ENCODE results near the gene BMPR1B. TPM values are rescaled to one million over a fixed set of nuclear protein-coding genes. Genes with fewer than 3 reads are reported as not detected.

BMPR1B gene
- total RNA-seq, 1 experiment from 2014 or later = 0.62 TPM

DNA sequence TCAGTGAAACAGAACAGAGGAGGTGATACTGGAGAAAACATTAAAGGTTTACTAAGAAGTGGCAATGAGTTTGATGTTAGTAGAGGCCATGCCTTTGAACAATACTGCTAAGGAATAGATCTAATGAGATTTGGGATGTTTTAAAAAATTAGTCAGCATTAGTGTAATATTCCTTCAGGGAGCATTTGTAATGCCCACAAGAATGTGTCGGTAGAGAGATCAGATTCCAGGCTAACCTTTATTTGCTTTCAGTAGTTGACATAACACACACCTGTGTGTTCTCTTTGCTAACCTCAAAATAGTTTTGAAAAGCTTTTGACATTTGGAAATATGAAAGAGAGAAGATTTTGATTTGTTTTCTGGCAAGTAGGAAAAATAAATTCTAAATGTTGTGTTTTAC is 328.8 kb downstream of the BMPR1B start:
- H3K4me1 ChIP-seq (ENCODE audit: control insufficient read depth, insufficient read depth, low read length) = no peaks in the 10 kb centered on the region
- DNase-seq (ENCODE audit: low read depth, low spot score) = no peak
- intact Hi-C loops (cut with micrococcal nuclease; ENCODE audit: unreplicated experiment) = no loop called here

GRCh38 chr4:95087657-95088455 is 330.1 kb downstream of the BMPR1B start:
- Histone ChIP-seq H3K4me1 (ENCODE audit: control insufficient read depth, insufficient read depth, low read length) (no peaks in the 10 kb centered on the region), H3K9me3 (ENCODE audit: control insufficient read depth, insufficient read depth, low read depth, low read length) (no peaks in the 10 kb centered on the region), H3K27me3 (ENCODE audit: control insufficient read depth, insufficient read depth, low read length) (no peaks in the 10 kb centered on the region), H3K36me3 (ENCODE audit: control insufficient read depth, insufficient read depth, low read length) (no peaks in the 10 kb centered on the region), H3K27ac (ENCODE audit: low read length) (no peak overlapping the region), H3K4me3 (ENCODE audit: low read depth in 2 of 2, low read length in 2 of 2) (no peak overlapping the region)
- in situ Hi-C loops (cut with HindIII; ENCODE audit: low pct_unique_long_range_greater_than_20kb, low sequenced_read_pairs) = no loop called here
- BruUV-seq (replicated peaks) = no TSS peak
- ATAC-seq (no peak), DNase-seq (ENCODE audit: low read depth, low spot score) (no peak)
- intact Hi-C loops (cut with micrococcal nuclease; ENCODE audit: unreplicated experiment) = no loop called here
- ChIA-PET CTCF (no interaction called here), POLR2A (no interaction called here)
- TF ChIP-seq TCF7L2 (IDR thresholded peaks at IDR 0.05; ENCODE audit: low read depth, low read length) (no peak), SIN3A (IDR thresholded peaks at IDR 0.05; ENCODE audit: borderline replicate concordance, insufficient read depth, low read depth, low read length) (no peak), CTCF (IDR thresholded peaks at IDR 0.05) (no peak), POLR2AphosphoS5 (IDR thresholded peaks at IDR 0.05; ENCODE audit: low read depth, low read length) (no peak)
- TF ChIP-seq, protein P1, sequence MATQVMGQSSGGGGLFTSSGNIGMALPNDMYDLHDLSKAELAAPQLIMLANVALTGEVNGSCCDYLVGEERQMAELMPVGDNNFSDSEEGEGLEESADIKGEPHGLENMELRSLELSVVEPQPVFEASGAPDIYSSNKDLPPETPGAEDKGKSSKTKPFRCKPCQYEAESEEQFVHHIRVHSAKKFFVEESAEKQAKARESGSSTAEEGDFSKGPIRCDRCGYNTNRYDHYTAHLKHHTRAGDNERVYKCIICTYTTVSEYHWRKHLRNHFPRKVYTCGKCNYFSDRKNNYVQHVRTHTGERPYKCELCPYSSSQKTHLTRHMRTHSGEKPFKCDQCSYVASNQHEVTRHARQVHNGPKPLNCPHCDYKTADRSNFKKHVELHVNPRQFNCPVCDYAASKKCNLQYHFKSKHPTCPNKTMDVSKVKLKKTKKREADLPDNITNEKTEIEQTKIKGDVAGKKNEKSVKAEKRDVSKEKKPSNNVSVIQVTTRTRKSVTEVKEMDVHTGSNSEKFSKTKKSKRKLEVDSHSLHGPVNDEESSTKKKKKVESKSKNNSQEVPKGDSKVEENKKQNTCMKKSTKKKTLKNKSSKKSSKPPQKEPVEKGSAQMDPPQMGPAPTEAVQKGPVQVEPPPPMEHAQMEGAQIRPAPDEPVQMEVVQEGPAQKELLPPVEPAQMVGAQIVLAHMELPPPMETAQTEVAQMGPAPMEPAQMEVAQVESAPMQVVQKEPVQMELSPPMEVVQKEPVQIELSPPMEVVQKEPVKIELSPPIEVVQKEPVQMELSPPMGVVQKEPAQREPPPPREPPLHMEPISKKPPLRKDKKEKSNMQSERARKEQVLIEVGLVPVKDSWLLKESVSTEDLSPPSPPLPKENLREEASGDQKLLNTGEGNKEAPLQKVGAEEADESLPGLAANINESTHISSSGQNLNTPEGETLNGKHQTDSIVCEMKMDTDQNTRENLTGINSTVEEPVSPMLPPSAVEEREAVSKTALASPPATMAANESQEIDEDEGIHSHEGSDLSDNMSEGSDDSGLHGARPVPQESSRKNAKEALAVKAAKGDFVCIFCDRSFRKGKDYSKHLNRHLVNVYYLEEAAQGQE (IDR thresholded peaks at IDR 0.05; ENCODE audit: insufficient read depth in 1 of 2, low read depth in 2 of 2, low read length in 1 of 2) = no peak

More for the DNA sequence above, 328.8 kb downstream of the BMPR1B start:
- no peak for ATAC-seq
- Histone ChIP-seq H3K9me3 (ENCODE audit: control insufficient read depth, insufficient read depth, low read depth, low read length) (no peaks in the 10 kb centered on the region), H3K36me3 (ENCODE audit: control insufficient read depth, insufficient read depth, low read length) (no peaks in the 10 kb centered on the region), H3K4me3 (ENCODE audit: low read depth in 2 of 2, low read length in 2 of 2) (no peak overlapping the region), H3K27me3 (ENCODE audit: control insufficient read depth, insufficient read depth, low read length) (no peaks in the 10 kb centered on the region), H3K27ac (ENCODE audit: low read length) (no peak overlapping the region)
- no peak for TF ChIP-seq SIN3A (IDR thresholded peaks at IDR 0.05; ENCODE audit: borderline replicate concordance, insufficient read depth, low read depth, low read length)
- TF ChIP-seq POLR2AphosphoS5 (IDR thresholded peaks at IDR 0.05; ENCODE audit: low read depth, low read length) = no peak
- no peak for TF ChIP-seq TCF7L2 (IDR thresholded peaks at IDR 0.05; ENCODE audit: low read depth, low read length)
- TF ChIP-seq, protein P1 (IDR thresholded peaks at IDR 0.05; ENCODE audit: insufficient read depth in 1 of 2, low read depth in 2 of 2, low read length in 1 of 2) = no peak
- no peak for TF ChIP-seq CTCF (IDR thresholded peaks at IDR 0.05)
- no TSS peak for BruUV-seq (replicated peaks)
- ChIA-PET CTCF (no interaction called here), POLR2A (no interaction called here)
- in situ Hi-C loops (cut with HindIII; ENCODE audit: low pct_unique_long_range_greater_than_20kb, low sequenced_read_pairs) = no loop called here
